BE2C (cell line): Measurements from ENCODE around the gene EHD1.

ENCODE experiments used
- DNase-seq: peaks from one replicate; pipeline ENCODE4 v3.0.0-alpha.2; 2020
- H3K27me3 ChIP-seq: fragments of 250-450 bp; sonication (Bioruptor Pico); 2 replicates; pipeline ENCODE4 v1.5.1; 2020; ENCODE audit warnings: mild to moderate bottlenecking
- H3K36me3 ChIP-seq: fragments of 250-450 bp; sonication (Bioruptor Pico); 2 replicates; pipeline ENCODE4 v1.5.1; 2020; ENCODE audit warnings: mild to moderate bottlenecking
- H3K4me1 ChIP-seq: fragments of 250-450 bp; sonication (Bioruptor Pico); 2 replicates; pipeline ENCODE4 v1.5.1; 2020
- H3K4me3 ChIP-seq: 2 replicates; pipeline ENCODE4 v1.5.1; 2011; ENCODE audit warnings: low read depth, low read length
- H3K9me3 ChIP-seq: fragments of 250-450 bp; sonication (Bioruptor Pico); 2 replicates; pipeline ENCODE4 v1.5.1; 2020
- TF ChIP-seq, protein P1 (sequence below): IDR thresholded peaks from 2 replicates; pipeline ENCODE4 v1.5.1; 2012; ENCODE audit warnings: mild to moderate bottlenecking, low read depth, low read length

Gene EHD1

DNA sequence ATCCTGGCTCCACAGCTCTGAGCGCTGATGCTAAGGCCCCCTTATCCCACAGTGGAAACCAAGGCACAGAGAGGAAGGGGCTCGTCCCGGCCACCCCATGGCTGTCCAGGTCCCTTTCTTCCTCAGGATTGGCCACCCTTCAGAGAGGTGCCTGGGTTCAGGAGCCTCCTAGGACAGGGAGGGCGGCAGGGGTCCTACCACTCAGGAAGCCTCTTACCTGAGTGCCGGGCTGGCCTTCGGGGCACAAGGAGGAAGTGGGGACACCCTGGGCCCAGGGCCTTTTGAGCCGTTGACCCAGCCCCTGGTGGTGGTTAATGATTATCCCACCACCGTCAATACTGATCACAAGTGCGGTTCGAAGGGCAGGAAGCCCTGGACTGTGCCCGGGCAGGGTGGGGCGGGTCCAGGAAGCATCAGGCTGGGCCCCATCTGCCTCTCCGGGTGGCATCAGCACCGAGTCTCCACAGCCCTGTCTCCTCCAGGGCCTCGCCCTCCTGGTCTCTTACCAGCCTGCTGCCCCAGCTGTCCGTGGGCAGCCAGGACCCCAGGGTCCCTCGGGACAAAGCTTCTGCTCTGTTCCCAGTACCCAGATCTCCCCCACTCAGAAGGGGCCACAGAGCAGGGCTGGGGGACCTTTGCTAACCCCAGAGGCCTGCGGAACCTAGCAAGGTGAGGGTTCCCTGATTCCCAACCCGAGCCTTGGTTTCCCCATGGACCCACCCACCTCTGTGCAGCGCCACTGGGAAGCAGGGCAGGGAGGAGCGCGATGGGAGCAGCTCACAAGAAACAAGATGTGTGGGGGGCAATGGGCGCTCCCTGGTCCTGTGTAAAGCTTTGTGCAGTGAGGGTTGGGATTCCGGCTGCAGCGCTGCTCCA is 15.0 kb upstream of the EHD1 start:
- H3K4me1 ChIP-seq = no peaks in the 10 kb centered on the region
- H3K4me3 ChIP-seq = no peak overlapping the region
- no peaks in the 10 kb centered on the region for H3K36me3 ChIP-seq
- H3K27me3 ChIP-seq = no peaks in the 10 kb centered on the region
- DNase-seq = no peak
- TF ChIP-seq, protein P1, sequence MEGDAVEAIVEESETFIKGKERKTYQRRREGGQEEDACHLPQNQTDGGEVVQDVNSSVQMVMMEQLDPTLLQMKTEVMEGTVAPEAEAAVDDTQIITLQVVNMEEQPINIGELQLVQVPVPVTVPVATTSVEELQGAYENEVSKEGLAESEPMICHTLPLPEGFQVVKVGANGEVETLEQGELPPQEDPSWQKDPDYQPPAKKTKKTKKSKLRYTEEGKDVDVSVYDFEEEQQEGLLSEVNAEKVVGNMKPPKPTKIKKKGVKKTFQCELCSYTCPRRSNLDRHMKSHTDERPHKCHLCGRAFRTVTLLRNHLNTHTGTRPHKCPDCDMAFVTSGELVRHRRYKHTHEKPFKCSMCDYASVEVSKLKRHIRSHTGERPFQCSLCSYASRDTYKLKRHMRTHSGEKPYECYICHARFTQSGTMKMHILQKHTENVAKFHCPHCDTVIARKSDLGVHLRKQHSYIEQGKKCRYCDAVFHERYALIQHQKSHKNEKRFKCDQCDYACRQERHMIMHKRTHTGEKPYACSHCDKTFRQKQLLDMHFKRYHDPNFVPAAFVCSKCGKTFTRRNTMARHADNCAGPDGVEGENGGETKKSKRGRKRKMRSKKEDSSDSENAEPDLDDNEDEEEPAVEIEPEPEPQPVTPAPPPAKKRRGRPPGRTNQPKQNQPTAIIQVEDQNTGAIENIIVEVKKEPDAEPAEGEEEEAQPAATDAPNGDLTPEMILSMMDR = no peak
- H3K9me3 ChIP-seq = no peaks in the 10 kb centered on the region

DNA sequence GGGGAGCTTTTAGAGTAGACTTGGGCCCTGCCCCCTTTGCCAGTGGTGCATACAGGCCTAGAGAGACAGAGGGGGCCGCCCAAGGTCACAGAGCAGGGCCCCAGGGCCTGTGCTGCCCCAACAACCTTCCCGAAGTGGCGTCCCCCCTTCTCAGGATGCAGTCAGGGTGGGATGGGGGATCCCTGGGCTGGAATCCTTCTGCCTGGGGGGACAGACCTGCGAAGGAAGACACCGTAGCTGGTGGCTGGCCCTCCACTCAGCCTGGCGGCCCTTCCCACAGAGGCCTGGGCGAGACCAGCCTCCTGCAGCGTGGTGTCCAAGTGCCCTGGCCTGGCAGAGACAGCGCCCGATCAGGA is 14.4 kb upstream of the EHD1 start:
- TF ChIP-seq, protein P1 = no peak
- H3K4me1 ChIP-seq = no peaks in the 10 kb centered on the region
- no peaks in the 10 kb centered on the region for H3K27me3 ChIP-seq
- DNase-seq = no peak
- no peak overlapping the region for H3K4me3 ChIP-seq
- H3K9me3 ChIP-seq = no peaks in the 10 kb centered on the region
- H3K36me3 ChIP-seq = no peaks in the 10 kb centered on the region

DNA sequence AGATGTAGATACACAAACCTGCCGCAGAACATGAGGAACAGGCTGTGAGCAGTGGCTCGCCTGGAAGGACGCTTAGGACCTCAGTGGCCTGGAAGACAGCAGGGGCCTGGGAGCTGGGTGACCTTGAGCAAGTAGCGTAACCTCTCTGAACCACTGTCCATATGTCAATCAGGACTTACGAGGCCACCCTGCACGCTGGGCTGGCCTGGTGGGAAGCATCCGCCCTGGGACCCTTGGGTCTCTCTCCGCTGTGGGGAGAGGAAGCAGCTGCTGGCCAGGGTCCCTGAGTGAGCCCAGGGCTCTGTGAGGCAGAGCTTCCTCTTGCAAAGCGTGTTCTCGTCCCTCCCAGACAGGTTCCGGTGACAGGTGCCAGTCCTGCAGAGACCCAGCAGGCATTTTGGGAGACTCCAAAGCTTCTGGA is 14.0 kb upstream of the EHD1 start:
- Histone ChIP-seq H3K27me3 (no peaks in the 10 kb centered on the region), H3K4me3 (no peak overlapping the region), H3K36me3 (no peaks in the 10 kb centered on the region), H3K4me1 (peaks cover 3% of the 10 kb centered on the region; the same call in 1 of the 2 replicates), H3K9me3 (no peaks in the 10 kb centered on the region)
- DNase-seq = no peak
- TF ChIP-seq, protein P1 = no peak

DNA sequence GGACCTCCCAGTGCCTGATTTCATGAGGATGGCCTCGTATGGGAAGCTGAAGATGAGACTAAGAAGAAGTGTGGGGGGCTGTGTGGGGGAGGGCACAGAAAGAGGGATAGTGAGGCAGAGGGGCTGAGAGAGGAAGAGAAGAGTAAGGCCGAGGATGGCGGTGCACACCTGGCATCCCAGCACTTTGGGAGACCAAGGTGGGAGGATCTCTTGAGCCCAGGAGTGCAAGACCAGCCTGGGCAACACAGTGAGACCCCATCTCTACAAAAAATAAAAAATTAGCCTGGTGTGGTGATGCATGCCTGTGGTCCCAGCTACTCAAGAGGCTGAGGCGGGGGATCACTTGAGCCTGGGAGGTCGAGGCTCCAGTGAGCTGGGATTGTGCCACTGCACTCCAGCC is 13.5 kb upstream of the EHD1 start:
- no peak for DNase-seq
- no peaks in the 10 kb centered on the region for H3K36me3 ChIP-seq
- no peaks in the 10 kb centered on the region for H3K27me3 ChIP-seq
- TF ChIP-seq, protein P1 = no peak
- no peak overlapping the region for H3K4me3 ChIP-seq
- no peaks in the 10 kb centered on the region for H3K9me3 ChIP-seq
- peaks cover 3% of the 10 kb centered on the region; the same call in 1 of the 2 replicates for H3K4me1 ChIP-seq

DNA sequence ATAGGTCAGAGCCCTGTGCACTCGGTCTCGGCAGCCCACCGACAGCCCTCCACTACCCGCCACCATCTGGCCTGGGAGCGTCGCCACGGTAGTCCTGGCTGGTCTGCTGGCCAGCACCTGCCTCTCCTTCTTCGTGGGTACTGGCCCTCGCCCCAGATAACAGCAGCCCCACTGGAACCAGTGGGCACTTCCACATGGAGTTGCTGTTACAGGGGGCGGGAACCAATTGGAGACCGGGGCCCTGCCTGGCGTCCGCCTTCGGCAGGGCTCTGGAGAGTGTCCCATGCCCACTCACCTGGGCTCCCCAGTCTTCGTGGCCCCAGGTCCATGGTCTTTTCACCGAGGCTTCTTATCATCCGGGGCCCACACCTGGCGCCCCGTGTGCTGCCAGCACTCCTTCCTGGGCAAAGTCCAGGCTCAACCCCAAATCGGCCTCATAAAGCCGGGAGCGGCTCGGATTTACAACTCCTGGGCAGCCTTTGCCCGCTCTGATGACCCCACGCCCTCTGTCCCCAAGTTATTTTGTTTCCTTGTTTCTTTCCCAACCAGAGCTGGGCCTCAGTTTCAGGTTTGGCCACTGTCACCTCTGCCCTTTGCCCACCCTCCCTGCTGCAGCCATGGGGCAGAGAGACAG is 12.9 kb upstream of the EHD1 start:
- no peak overlapping the region for H3K4me3 ChIP-seq
- no peaks in the 10 kb centered on the region for H3K27me3 ChIP-seq
- DNase-seq = no peak
- TF ChIP-seq, protein P1 = no peak
- H3K9me3 ChIP-seq = no peaks in the 10 kb centered on the region
- H3K4me1 ChIP-seq = peaks cover 3% of the 10 kb centered on the region; the same call in 1 of the 2 replicates
- no peaks in the 10 kb centered on the region for H3K36me3 ChIP-seq

DNA sequence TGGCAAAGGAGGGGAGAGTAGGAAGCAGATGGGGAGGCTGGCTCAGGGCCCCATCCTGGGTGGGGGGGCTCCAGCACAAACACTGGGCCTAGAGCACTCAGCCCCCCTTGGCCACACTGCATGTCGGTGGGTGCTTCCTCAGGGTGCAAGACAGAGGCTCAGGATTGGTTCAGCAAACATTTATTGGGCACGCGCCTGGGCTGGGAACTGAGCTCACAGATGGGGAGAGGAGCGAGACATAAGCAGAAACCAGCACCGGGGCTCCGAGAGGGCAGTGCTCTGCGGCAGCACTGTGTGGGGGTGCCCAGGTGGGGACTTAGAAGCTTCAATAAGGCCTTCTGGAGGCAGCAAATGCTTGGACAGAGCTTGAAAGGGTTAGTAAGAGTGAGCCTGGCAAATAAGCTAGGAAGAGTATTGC is 12.1 kb upstream of the EHD1 start:
- no peak for DNase-seq

More for the DNA sequence above, 12.1 kb upstream of the EHD1 start:
- no peaks in the 10 kb centered on the region for H3K27me3 ChIP-seq
- H3K36me3 ChIP-seq = no peaks in the 10 kb centered on the region
- no peak overlapping the region for H3K4me3 ChIP-seq
- TF ChIP-seq, protein P1 = no peak
- no peaks in the 10 kb centered on the region for H3K9me3 ChIP-seq
- peaks cover 3% of the 10 kb centered on the region for H3K4me1 ChIP-seq
